Mucosa of descending colon (tissue), 3 donors: ENCODE results near the gene RARA. TPM values are rescaled to one million over a fixed set of nuclear protein-coding genes. Genes with fewer than 3 reads are reported as not detected.

Source experiments
- ATAC-seq: fragments of 200-7000 bp; cut with Tn5 transposase; one replicate; pipeline ENCODE4 v1.9.1; 2020; ENCODE audit warnings: mild to moderate bottlenecking, moderate library complexity
- DNase-seq, 3 donors: peaks; one replicate each; pipeline ENCODE4 v3.0.0-alpha.2; 2020
- H3K36me3 ChIP-seq: fragments of 200-600 bp; one replicate; pipeline ENCODE4 v1.8.0; 2021; ENCODE audit warnings: low read depth, mild to moderate bottlenecking
- H3K4me1 ChIP-seq: fragments of 200-600 bp; one replicate; pipeline ENCODE4 v1.8.0; 2021; ENCODE audit warnings: low read depth, mild to moderate bottlenecking
- H3K4me3 ChIP-seq: fragments of 200-600 bp; one replicate; pipeline ENCODE4 v1.8.0; 2021; ENCODE audit warnings: mild to moderate bottlenecking
- H3K9me3 ChIP-seq: fragments of 200-600 bp; one replicate; pipeline ENCODE4 v1.8.0; 2021; ENCODE audit warnings: mild to moderate bottlenecking
- CTCF ChIP-seq: fragments of 200-600 bp; IDR thresholded peaks from one replicate; pipeline ENCODE4 v1.8.0; 2022; ENCODE audit warnings: antibody characterized with exemption, mild to moderate bottlenecking
- intact Hi-C, 2 donors: fragments of 100-400 bp; cut with DNase I in 1 of 2; cut with micrococcal nuclease in 1 of 2; formaldehyde crosslinking; loops; one replicate each; pipeline versions ENCODE4 v1.11.0 to v1.11.1; 2022; cut with DNase I, micrococcal nuclease
- total RNA-seq, 3 donors: library from RNA; stranded (reverse); fragmentation: NEBNext Ultra II Directional in 2 of 3; extraction: Animal tissue kit (Norgen Biotek cat#: 25700) in 2 of 3; gene quantifications; one replicate each; pipeline versions ENCODE4 v1.2.1 to v1.2.4, GENCODE V29; 2021 to 2023
- donor health status: DM: no; HTN: no; CAD: no; lungs with moderate emphysema.
- donor health status: DM: no; HTN: no; CAD: no.
- donor health status: DM: no; HTN: yes; CAD: no.

Gene RARA
- total RNA-seq, 3 donors from 2014 or later = 42.2 to 51.2 (median 49.6) TPM

GRCh38 chr17:40345994-40346764, 37.2 kb downstream of the RARA start:
- ATAC-seq = peak; percentile 7
- no peak overlapping the region for H3K4me3 ChIP-seq
- H3K9me3 ChIP-seq = no peaks in the 10 kb centered on the region
- H3K4me1 ChIP-seq = peaks cover 55% of the 10 kb centered on the region
- no peaks in the 10 kb centered on the region for H3K36me3 ChIP-seq
- peak in 1 of 3 donors; percentile 52 for DNase-seq
- intact Hi-C loops = no loop called here
- TF ChIP-seq CTCF = no peak

GRCh38 chr17:40346765-40347158, 37.8 kb downstream of the RARA start:
- Histone ChIP-seq H3K36me3 (peaks cover 2% of the 10 kb centered on the region), H3K4me3 (no peak overlapping the region)

GRCh38 chr17:40347319-40348135, 38.5 kb downstream of the RARA start:
- peak in 1 of 3 donors; percentile 42 for DNase-seq

More at GRCh38 chr17:40346765-40347158, 37.8 kb downstream of the RARA start:
- H3K9me3 ChIP-seq = no peaks in the 10 kb centered on the region
- TF ChIP-seq CTCF = no peak
- intact Hi-C loops = no loop called here
- DNase-seq (no peak), ATAC-seq (no peak)
- peaks cover 55% of the 10 kb centered on the region for H3K4me1 ChIP-seq

GRCh38 chr17:40348136-40348504, 39.1 kb downstream of the RARA start:
- H3K36me3 ChIP-seq = peaks cover 11% of the 10 kb centered on the region
- DNase-seq = peak in 1 of 3 donors; percentile 30
- no peak for TF ChIP-seq CTCF
- H3K4me1 ChIP-seq = peaks cover 55% of the 10 kb centered on the region
- intact Hi-C loops = no loop called here
- no peaks in the 10 kb centered on the region for H3K9me3 ChIP-seq
- H3K4me3 ChIP-seq = no peak overlapping the region
- ATAC-seq = no peak

More at GRCh38 chr17:40347319-40348135, 38.5 kb downstream of the RARA start:
- Histone ChIP-seq H3K4me1 (peaks cover 55% of the 10 kb centered on the region), H3K36me3 (peaks cover 8% of the 10 kb centered on the region), H3K9me3 (no peaks in the 10 kb centered on the region), H3K4me3 (no peak overlapping the region)
- ATAC-seq = no peak
- intact Hi-C loops = no loop called here
- no peak for TF ChIP-seq CTCF

GRCh38 chr17:40348562-40349476, 39.8 kb downstream of the RARA start:
- intact Hi-C loops = no loop called here
- no peak for TF ChIP-seq CTCF

More at GRCh38 chr17:40348562-40349476, 39.8 kb downstream of the RARA start:
- ATAC-seq (no peak), DNase-seq (peak in 1 of 3 donors; percentile 62)
- H3K9me3 ChIP-seq = no peaks in the 10 kb centered on the region
- peaks cover 52% of the 10 kb centered on the region for H3K4me1 ChIP-seq
- H3K36me3 ChIP-seq = peaks cover 11% of the 10 kb centered on the region
- H3K4me3 ChIP-seq = no peak overlapping the region
